HL-60 (cell line): ENCODE data around the gene CREB5.

Source experiments
- DNase-seq, 2 experiments: peaks; one replicate each; pipeline ENCODE4 v3.0.0-alpha.2; 2010 to 2020; ENCODE audit warnings: low read depth in 1 of 2, low spot score in 1 of 2
- H3K27ac ChIP-seq: fragments of 250-450 bp; sonication (Bioruptor Pico); replicated peaks from 2 replicates; pipeline ENCODE4 v1.5.1; 2020; ENCODE audit warnings: mild to moderate bottlenecking, moderate library complexity
- H3K27me3 ChIP-seq: fragments of 250-450 bp; sonication (Bioruptor Pico); 2 replicates; pipeline ENCODE4 v1.5.1; 2021; ENCODE audit warnings: mild to moderate bottlenecking, moderate library complexity; ENCODE audit not compliant: insufficient read depth, poor library complexity, severe bottlenecking
- H3K4me3 ChIP-seq: replicated peaks from 2 replicates; pipeline ENCODE4 v1.5.1; 2011; ENCODE audit warnings: mild to moderate bottlenecking, control low read depth, low read length; ENCODE audit not compliant: insufficient read depth
- GABPA ChIP-seq: IDR thresholded peaks from 2 replicates; pipeline ENCODE4 v1.6.1; 2012; ENCODE audit warnings: low read depth
- POLR2AphosphoS5 ChIP-seq: IDR thresholded peaks from 2 replicates; pipeline ENCODE4 v1.6.1; 2012; ENCODE audit warnings: low read depth
- SPI1 ChIP-seq: IDR thresholded peaks from 2 replicates; pipeline ENCODE4 v1.6.1; 2012; ENCODE audit warnings: low read depth, mild to moderate bottlenecking, borderline replicate concordance
- TF ChIP-seq, protein P1 (sequence below): IDR thresholded peaks from 2 replicates; pipeline ENCODE4 v1.6.1; 2012; ENCODE audit warnings: low read depth; ENCODE audit not compliant: insufficient replicate concordance
- TF ChIP-seq, protein P2 (sequence below): IDR thresholded peaks from one replicate; pipeline ENCODE4 v1.5.1; 2011; ENCODE audit warnings: low read length, control low read depth, inconsistent platforms; ENCODE audit not compliant: insufficient read depth

Gene CREB5

DNA sequence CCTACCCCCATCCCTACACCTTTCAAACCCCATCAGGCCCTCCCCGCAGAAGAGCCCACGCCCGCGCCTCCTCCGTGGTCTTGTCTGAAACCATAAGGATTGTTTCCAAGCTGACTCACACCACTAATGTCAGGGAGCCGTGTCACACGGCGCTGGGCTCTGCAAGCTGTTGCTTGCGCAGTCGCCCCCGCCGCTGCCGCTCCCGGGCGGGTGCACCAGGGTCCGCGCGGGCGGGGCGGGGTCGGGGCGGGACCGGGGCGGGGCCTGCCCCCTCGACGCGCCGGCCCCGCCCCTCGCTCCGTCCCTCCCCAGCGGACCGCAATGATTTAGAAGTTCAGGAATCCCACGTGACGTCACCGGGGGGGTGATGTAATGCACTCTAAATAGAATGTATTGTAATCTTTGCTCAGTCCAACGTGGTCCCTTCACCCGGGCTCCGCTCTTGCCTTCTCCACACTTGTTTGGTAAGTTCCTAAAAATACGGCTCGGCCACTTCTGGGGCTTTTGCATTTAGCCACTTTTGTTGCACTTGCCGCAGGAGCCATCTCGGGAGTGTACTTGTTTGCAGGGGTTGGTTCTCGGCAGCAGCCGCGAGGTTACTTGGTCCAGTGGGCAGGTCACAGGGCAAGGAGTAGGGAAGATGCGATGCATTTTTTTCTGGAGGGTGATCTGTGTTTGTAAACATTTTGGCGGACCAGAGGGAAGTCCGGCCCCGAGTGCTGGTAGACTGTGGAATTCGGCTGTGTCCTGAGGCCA is 3.2 kb upstream of the CREB5 start:
- DNase-seq = peak; percentile 20 to 39
- TF ChIP-seq SPI1 = no peak
- TF ChIP-seq GABPA = no peak
- no peak for TF ChIP-seq POLR2AphosphoS5
- TF ChIP-seq, protein P1, sequence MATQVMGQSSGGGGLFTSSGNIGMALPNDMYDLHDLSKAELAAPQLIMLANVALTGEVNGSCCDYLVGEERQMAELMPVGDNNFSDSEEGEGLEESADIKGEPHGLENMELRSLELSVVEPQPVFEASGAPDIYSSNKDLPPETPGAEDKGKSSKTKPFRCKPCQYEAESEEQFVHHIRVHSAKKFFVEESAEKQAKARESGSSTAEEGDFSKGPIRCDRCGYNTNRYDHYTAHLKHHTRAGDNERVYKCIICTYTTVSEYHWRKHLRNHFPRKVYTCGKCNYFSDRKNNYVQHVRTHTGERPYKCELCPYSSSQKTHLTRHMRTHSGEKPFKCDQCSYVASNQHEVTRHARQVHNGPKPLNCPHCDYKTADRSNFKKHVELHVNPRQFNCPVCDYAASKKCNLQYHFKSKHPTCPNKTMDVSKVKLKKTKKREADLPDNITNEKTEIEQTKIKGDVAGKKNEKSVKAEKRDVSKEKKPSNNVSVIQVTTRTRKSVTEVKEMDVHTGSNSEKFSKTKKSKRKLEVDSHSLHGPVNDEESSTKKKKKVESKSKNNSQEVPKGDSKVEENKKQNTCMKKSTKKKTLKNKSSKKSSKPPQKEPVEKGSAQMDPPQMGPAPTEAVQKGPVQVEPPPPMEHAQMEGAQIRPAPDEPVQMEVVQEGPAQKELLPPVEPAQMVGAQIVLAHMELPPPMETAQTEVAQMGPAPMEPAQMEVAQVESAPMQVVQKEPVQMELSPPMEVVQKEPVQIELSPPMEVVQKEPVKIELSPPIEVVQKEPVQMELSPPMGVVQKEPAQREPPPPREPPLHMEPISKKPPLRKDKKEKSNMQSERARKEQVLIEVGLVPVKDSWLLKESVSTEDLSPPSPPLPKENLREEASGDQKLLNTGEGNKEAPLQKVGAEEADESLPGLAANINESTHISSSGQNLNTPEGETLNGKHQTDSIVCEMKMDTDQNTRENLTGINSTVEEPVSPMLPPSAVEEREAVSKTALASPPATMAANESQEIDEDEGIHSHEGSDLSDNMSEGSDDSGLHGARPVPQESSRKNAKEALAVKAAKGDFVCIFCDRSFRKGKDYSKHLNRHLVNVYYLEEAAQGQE = no peak
- TF ChIP-seq, protein P2, sequence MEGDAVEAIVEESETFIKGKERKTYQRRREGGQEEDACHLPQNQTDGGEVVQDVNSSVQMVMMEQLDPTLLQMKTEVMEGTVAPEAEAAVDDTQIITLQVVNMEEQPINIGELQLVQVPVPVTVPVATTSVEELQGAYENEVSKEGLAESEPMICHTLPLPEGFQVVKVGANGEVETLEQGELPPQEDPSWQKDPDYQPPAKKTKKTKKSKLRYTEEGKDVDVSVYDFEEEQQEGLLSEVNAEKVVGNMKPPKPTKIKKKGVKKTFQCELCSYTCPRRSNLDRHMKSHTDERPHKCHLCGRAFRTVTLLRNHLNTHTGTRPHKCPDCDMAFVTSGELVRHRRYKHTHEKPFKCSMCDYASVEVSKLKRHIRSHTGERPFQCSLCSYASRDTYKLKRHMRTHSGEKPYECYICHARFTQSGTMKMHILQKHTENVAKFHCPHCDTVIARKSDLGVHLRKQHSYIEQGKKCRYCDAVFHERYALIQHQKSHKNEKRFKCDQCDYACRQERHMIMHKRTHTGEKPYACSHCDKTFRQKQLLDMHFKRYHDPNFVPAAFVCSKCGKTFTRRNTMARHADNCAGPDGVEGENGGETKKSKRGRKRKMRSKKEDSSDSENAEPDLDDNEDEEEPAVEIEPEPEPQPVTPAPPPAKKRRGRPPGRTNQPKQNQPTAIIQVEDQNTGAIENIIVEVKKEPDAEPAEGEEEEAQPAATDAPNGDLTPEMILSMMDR = no peak
- no peak overlapping the region for H3K27ac ChIP-seq
- peaks cover 50% of the 10 kb centered on the region for H3K27me3 ChIP-seq
- peak overlapping the region; percentile 28 for H3K4me3 ChIP-seq

DNA sequence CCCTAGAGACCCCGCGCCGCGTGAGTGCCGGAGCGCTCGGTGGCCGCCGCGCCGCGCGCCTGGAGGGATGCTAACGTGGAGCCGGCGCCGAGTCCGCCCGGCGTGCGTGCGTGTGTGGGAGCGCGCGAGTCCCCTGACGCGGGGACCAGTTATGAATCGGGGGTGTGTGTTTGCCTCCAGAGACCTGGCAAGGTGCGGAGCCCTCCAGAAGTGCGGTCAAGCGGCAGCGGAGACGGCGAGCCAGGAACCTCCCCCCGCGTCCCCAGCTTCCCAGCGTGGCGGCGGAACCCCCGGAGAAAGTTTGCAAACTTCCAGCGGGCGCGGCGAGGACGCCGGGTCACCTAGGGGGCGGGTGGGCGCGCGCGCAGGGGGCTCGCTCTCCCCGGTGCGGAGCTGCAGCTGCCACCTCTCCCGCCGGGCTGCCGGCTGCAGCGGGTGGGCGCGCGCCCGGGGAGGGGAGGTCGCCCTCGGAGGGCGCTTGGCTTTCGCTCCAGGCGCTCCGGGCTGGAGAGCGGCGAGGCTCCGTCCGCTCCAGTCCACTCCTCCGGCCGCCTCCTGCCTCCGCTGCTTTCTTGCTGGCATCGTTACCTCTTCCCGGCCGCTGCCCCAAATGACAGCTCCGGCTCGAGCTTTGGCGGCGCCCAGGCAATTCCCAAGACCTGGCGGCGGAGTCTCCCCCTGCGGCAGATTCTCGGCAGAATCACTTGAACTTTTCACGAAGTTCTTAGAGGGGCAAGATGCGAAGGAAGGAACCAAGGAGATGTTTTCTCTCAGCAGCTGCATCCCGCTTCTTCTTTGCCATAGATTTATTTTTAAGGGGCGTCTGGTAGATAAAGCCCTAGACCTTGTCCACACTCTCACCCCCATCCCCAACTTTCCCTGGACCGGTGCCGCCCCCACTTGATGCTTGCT is 2.3 kb upstream of the CREB5 start:
- Histone ChIP-seq H3K27me3 (peaks cover 54% of the 10 kb centered on the region), H3K4me3 (peak overlapping the region; percentile 28), H3K27ac (no peak overlapping the region)
- no peak for DNase-seq
- TF ChIP-seq, protein P1 = no peak
- TF ChIP-seq GABPA = no peak
- TF ChIP-seq, protein P2 = no peak

DNA sequence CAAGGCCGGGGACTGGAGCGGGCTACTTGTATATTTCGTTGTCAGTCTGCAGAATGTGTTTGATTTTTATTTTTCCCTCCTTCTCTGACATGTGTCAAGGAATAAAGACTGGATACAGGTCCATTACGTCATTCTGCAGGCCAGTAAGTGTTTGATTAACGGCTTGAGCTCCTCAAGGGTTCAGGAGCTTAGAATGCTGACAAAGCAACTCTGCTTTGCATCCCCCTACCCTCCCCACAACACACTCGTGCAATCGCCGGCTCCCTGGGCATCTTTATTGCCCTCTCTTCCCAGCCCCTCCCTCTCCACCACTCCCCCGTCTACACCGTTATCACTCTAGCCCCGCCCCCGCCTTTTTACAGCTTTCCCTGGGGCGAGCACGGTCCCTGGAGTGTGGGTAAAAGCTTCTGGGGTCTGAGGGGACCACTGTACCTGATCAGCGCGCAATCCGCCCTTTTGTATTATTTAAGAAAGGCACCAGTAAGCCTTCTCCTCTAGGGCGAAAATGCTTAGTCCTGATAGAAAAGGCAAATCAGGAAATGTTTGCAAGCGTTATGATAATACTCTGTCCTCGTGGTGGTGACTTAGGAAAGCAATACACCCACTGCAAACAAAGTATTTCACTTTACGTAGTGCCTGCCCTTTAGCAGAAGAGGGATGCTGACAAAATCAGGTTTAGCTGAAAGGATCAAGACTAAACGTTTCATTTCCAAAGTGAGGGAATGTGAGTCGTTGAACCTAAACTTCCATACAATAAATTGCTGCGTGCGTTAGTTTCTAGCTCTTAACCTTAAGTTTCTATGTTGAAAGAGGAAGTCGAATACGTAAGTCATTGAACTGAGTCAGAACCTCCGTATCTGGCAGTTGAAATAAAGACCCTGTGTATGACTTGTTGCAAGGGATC is 1.4 kb upstream of the CREB5 start:
- H3K4me3 ChIP-seq = no peak overlapping the region
- no peak overlapping the region for H3K27ac ChIP-seq
- peak in 1 of 2 experiments; percentile 25 for DNase-seq
- peaks cover 57% of the 10 kb centered on the region for H3K27me3 ChIP-seq
- TF ChIP-seq SPI1 (peak; percentile 78), POLR2AphosphoS5 (no peak)
- TF ChIP-seq, protein P1 = no peak
